ENCODE data around the gene DNAH14. TPM values are rescaled to one million over a fixed set of nuclear protein-coding genes. Genes with fewer than 3 reads are reported as not detected.

Gene DNAH14
- total RNA-seq, 4 donors from 2014 or later = 0.15 to 0.55 TPM; not detected in 2

DNA sequence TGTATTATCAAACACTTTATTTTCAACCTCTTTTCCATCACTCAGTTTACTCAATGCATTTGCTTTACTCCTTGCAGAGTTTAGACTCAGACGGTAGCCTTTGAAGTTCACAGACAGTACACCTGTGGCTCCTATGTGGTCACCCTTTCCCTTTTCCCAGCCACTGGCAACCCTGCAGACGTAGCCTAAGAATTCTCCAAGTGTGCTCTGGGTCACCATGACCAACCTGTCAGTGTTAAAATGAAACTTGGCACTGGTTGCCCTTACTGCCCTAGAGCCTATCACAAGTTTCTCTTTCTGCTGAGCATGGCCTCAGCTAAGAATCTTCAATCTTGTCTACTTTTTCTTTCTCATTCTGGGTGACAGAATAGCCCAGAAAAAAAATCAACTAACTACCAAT is 25.5 kb upstream of the DNAH14 start:
- in situ Hi-C loops (cut with MboI; ENCODE audit: low sequenced_read_pairs in 4 of 4) = no loop called here
- Histone ChIP-seq H3K4me1 (no peaks in the 10 kb centered on the region), H3K36me3 (no peaks in the 10 kb centered on the region), H3K27me3 (peaks cover 0 to 8% (median 3%) of the 10 kb centered on the region in 3 donors), H3K27ac (no peak overlapping the region), H3K4me3 (no peak overlapping the region), H3K9me3 (no peaks in the 10 kb centered on the region)
- intact Hi-C loops (cut with DNase I; ENCODE audit: low total_unique reads) = no loop called here
- DNase-seq (no peak), ATAC-seq (no peak)
- TF ChIP-seq, protein P1, sequence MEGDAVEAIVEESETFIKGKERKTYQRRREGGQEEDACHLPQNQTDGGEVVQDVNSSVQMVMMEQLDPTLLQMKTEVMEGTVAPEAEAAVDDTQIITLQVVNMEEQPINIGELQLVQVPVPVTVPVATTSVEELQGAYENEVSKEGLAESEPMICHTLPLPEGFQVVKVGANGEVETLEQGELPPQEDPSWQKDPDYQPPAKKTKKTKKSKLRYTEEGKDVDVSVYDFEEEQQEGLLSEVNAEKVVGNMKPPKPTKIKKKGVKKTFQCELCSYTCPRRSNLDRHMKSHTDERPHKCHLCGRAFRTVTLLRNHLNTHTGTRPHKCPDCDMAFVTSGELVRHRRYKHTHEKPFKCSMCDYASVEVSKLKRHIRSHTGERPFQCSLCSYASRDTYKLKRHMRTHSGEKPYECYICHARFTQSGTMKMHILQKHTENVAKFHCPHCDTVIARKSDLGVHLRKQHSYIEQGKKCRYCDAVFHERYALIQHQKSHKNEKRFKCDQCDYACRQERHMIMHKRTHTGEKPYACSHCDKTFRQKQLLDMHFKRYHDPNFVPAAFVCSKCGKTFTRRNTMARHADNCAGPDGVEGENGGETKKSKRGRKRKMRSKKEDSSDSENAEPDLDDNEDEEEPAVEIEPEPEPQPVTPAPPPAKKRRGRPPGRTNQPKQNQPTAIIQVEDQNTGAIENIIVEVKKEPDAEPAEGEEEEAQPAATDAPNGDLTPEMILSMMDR (IDR thresholded peaks at IDR 0.05 in 4 of 5, conservative IDR thresholded peaks at IDR 0.05 in 1 of 5) = no peak
- no peak for TF ChIP-seq POLR2A (IDR thresholded peaks at IDR 0.05)

DNA sequence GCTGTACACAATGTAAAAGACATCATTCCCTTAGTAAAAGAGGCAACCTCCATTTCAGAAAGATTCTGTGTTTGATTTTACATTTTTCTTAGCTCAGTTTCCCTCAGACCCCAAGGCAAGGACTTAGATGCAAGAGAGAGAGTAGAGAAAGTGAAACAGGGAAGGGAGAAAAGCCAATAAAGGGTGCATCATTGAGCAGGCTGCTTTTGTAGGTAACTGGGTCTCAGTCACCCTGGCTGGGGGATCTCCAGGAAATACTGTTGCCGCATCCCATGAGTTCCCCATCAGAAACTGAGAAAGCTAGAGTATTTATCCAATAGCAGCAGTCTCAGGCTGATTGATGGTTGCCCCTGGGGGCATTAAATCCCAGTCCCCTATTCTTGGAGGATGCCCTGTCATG is 23.1 kb upstream of the DNAH14 start:
- Histone ChIP-seq H3K4me3 (no peak overlapping the region), H3K27me3 (peaks cover 0 to 8% (median 0%) of the 10 kb centered on the region in 3 donors), H3K9me3 (no peaks in the 10 kb centered on the region), H3K4me1 (no peaks in the 10 kb centered on the region), H3K36me3 (no peaks in the 10 kb centered on the region), H3K27ac (no peak overlapping the region)
- in situ Hi-C loops (cut with MboI; ENCODE audit: low sequenced_read_pairs in 4 of 4) = no loop called here
- intact Hi-C loops (cut with DNase I; ENCODE audit: low total_unique reads) = no loop called here
- ATAC-seq (no peak), DNase-seq (no peak)
- TF ChIP-seq, protein P1 (IDR thresholded peaks at IDR 0.05 in 4 of 5, conservative IDR thresholded peaks at IDR 0.05 in 1 of 5) = no peak
- no peak for TF ChIP-seq POLR2A (IDR thresholded peaks at IDR 0.05)

- no peak for ATAC-seq
- peaks cover 0 to 4% (median 3%) of the 10 kb centered on the region in 3 donors for H3K27me3 ChIP-seq
- H3K36me3 ChIP-seq = no peaks in the 10 kb centered on the region
- intact Hi-C loops (cut with DNase I; ENCODE audit: low total_unique reads) (no loop called here), in situ Hi-C loops (cut with MboI; ENCODE audit: low sequenced_read_pairs in 4 of 4) (no loop called here)
- H3K27ac ChIP-seq = no peak overlapping the region
- no peaks in the 10 kb centered on the region for H3K4me1 ChIP-seq
- H3K9me3 ChIP-seq = peaks cover 0 to 4% (median 0%) of the 10 kb centered on the region in 3 donors
- no peak overlapping the region for H3K4me3 ChIP-seq
- no peak for TF ChIP-seq POLR2A (IDR thresholded peaks at IDR 0.05)
- TF ChIP-seq, protein P1 (IDR thresholded peaks at IDR 0.05 in 4 of 5, conservative IDR thresholded peaks at IDR 0.05 in 1 of 5) = no peak
- no peak for DNase-seq
Measured at GRCh38 chr1:224911217-224911616, 18.3 kb upstream of the DNAH14 start.

GRCh38 chr1:224914292-224914900 is 15.1 kb upstream of the DNAH14 start:
- H3K4me3 ChIP-seq = no peak overlapping the region
- H3K27ac ChIP-seq = no peak overlapping the region
- in situ Hi-C loops (cut with MboI; ENCODE audit: low sequenced_read_pairs in 4 of 4) (no loop called here), intact Hi-C loops (cut with DNase I; ENCODE audit: low total_unique reads) (no loop called here)
- no peak for TF ChIP-seq POLR2A (IDR thresholded peaks at IDR 0.05)
- TF ChIP-seq, protein P1 (IDR thresholded peaks at IDR 0.05 in 4 of 5, conservative IDR thresholded peaks at IDR 0.05 in 1 of 5) = no peak
- peaks cover 0 to 4% (median 0%) of the 10 kb centered on the region in 3 donors for H3K9me3 ChIP-seq
- H3K36me3 ChIP-seq = no peaks in the 10 kb centered on the region
- ATAC-seq (no peak), DNase-seq (no peak)
- no peaks in the 10 kb centered on the region for H3K4me1 ChIP-seq
- H3K27me3 ChIP-seq = peaks cover 0 to 3% (median 0%) of the 10 kb centered on the region in 3 donors

DNA sequence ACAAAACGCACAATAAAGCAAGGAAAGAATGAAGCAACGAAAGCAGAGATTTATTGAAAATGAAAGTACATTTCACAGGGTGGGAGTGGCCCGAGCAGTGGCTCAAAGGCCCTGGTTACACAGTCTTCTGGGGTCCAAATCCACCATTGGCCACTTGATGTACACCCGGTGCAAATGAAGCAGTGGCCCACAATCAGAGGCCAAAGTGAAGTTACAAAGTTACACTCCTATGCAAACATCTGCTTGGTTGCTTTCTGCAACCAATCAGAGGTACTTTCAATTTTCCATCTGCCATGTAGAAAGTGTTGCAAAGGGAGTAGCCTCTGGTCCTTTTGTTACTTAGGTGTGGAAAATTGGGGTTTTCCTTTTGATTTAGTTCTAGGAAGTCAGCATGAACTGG is 10.0 kb upstream of the DNAH14 start:
- TF ChIP-seq POLR2A (IDR thresholded peaks at IDR 0.05) = no peak
- TF ChIP-seq, protein P1 (IDR thresholded peaks at IDR 0.05 in 4 of 5, conservative IDR thresholded peaks at IDR 0.05 in 1 of 5) = no peak
- DNase-seq = no peak
- intact Hi-C loops (cut with DNase I; ENCODE audit: low total_unique reads) (no loop called here), in situ Hi-C loops (cut with MboI; ENCODE audit: low sequenced_read_pairs in 4 of 4) (no loop called here)
- H3K9me3 ChIP-seq = peaks cover 0 to 4% (median 0%) of the 10 kb centered on the region in 3 donors
- ATAC-seq = no peak
- H3K27ac ChIP-seq = no peak overlapping the region
- H3K36me3 ChIP-seq = no peaks in the 10 kb centered on the region
- no peaks in the 10 kb centered on the region for H3K4me1 ChIP-seq
- H3K27me3 ChIP-seq = peaks cover 0 to 1% (median 0%) of the 10 kb centered on the region in 3 donors
- H3K4me3 ChIP-seq = no peak overlapping the region
